ENCODE data around the gene TEAD4. TPM values are rescaled to one million over a fixed set of nuclear protein-coding genes. Genes with fewer than 3 reads are reported as not detected.

Gene TEAD4
- total RNA-seq, 1 experiment from 2014 or later, result 43.2 TPM

DNA sequence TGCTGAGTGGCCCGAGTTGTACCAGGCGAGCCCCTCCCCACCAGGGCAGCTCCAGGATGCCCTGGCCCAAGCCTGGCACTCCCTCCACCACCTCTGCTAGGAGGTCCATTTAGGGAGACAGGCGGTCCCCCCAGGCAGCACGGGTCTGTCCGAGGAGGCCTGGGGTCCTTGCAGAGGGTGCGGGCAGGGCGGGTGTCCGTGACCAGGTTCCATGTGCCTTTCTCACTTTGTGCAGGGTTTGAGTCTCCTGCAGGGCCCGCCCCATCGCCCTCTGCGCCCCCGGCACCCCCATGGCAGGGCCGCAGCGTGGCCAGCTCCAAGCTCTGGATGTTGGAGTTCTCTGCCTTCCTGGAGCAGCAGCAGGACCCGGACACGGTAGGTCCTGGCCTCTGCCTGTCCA is 61.2 kb downstream of the TEAD4 start:
- Histone ChIP-seq H3K9ac (ENCODE audit: low read length) (no peak overlapping the region), H3K9me2 (ENCODE audit: insufficient read depth) (no peaks in the 10 kb centered on the region), H3K4me3 (replicated peaks in 1 of 2; ENCODE audit: low read depth in 1 of 2, low read length in 2 of 2) (no peak overlapping the region), H3K9me3 (ENCODE audit: control insufficient read depth in 1 of 2, insufficient read depth in 1 of 2, low read depth in 1 of 2, low read length in 2 of 2) (no peaks in the 10 kb centered on the region), H3K4me2 (ENCODE audit: low read length) (no peak overlapping the region), H3K79me2 (ENCODE audit: insufficient read depth, low read length) (no peaks in the 10 kb centered on the region), H4K20me1 (ENCODE audit: insufficient read depth) (no peaks in the 10 kb centered on the region), H2AFZ (ENCODE audit: low read depth, low read length, poor library complexity, severe bottlenecking) (no peak overlapping the region), H3K36me3 (ENCODE audit: control insufficient read depth in 1 of 2, insufficient read depth in 2 of 2, low read length in 2 of 2) (peaks cover 0 to 11% of the 10 kb centered on the region in 2 experiments; a peak in 1 of 4 replicates), H3K27me3 (ENCODE audit: insufficient read depth, low read length) (no peaks in the 10 kb centered on the region), H3K4me1 (ENCODE audit: control insufficient read depth in 1 of 2, insufficient read depth in 2 of 2, low read length in 2 of 2) (no peaks in the 10 kb centered on the region), H3K27ac (ENCODE audit: low read depth, low read length) (no peak overlapping the region)
- 0 out of 2 replicates have a peak, but pooled peaks have one; percentile 10 for ATAC-seq
- ChIA-PET RAD21 (ENCODE audit: low non-redundant PET in 1 of 2, low total read pairs in 2 of 2, uncharacterized antibody in 2 of 2, unreplicated experiment in 2 of 2) (no interaction called here), CTCF (no interaction called here), POLR2A (no interaction called here)
- no TSS peak for BruUV-seq (replicated peaks)
- TF ChIP-seq SIN3A (IDR thresholded peaks at IDR 0.05; ENCODE audit: low read depth) (no peak), MAX (IDR thresholded peaks at IDR 0.05) (no peak), RAD21 (IDR thresholded peaks at IDR 0.05; ENCODE audit: low read depth) (no peak), EZH2 (IDR thresholded peaks at IDR 0.05) (no peak), SRF (IDR thresholded peaks at IDR 0.05; ENCODE audit: low read depth) (no peak), POLR2AphosphoS5 (IDR thresholded peaks at IDR 0.05; ENCODE audit: low read depth, low read length) (no peak)
- TF ChIP-seq, protein P1, sequence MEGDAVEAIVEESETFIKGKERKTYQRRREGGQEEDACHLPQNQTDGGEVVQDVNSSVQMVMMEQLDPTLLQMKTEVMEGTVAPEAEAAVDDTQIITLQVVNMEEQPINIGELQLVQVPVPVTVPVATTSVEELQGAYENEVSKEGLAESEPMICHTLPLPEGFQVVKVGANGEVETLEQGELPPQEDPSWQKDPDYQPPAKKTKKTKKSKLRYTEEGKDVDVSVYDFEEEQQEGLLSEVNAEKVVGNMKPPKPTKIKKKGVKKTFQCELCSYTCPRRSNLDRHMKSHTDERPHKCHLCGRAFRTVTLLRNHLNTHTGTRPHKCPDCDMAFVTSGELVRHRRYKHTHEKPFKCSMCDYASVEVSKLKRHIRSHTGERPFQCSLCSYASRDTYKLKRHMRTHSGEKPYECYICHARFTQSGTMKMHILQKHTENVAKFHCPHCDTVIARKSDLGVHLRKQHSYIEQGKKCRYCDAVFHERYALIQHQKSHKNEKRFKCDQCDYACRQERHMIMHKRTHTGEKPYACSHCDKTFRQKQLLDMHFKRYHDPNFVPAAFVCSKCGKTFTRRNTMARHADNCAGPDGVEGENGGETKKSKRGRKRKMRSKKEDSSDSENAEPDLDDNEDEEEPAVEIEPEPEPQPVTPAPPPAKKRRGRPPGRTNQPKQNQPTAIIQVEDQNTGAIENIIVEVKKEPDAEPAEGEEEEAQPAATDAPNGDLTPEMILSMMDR (IDR thresholded peaks at IDR 0.05 in 2 of 3, conservative IDR thresholded peaks at IDR 0.05 in 1 of 3; ENCODE audit: borderline replicate concordance in 1 of 3, insufficient read depth in 1 of 3, low read depth in 2 of 3, low read length in 2 of 3), result no peak
- intact Hi-C loops (cut with micrococcal nuclease), result no loop called here
- DNase-seq (ENCODE audit: low read depth, low spot score), result no peak

GRCh38 chr12:3020850-3021435 is 61.7 kb downstream of the TEAD4 start:
- no TSS peak for BruUV-seq (replicated peaks)
- TF ChIP-seq SRF (IDR thresholded peaks at IDR 0.05; ENCODE audit: low read depth), result no peak
- no peak for TF ChIP-seq YY1 (IDR thresholded peaks at IDR 0.05; ENCODE audit: extremely low read depth, insufficient replicate concordance, low read depth, low read length)
- TF ChIP-seq RAD21 (IDR thresholded peaks at IDR 0.05; ENCODE audit: low read depth), result no peak
- TF ChIP-seq EZH2 (IDR thresholded peaks at IDR 0.05), result no peak
- no peak for TF ChIP-seq MAX (IDR thresholded peaks at IDR 0.05)
- no peak for TF ChIP-seq ZNF274 (IDR thresholded peaks at IDR 0.05; ENCODE audit: low read depth, low read length)
- TF ChIP-seq ZBTB33 (IDR thresholded peaks at IDR 0.05; ENCODE audit: extremely low read depth, insufficient replicate concordance, low read length), result no peak
- TF ChIP-seq, protein P1 (IDR thresholded peaks at IDR 0.05 in 2 of 3, conservative IDR thresholded peaks at IDR 0.05 in 1 of 3; ENCODE audit: borderline replicate concordance in 1 of 3, insufficient read depth in 1 of 3, low read depth in 2 of 3, low read length in 2 of 3), result no peak
- no peak for TF ChIP-seq FOSL1 (IDR thresholded peaks at IDR 0.05; ENCODE audit: low read depth)

More at GRCh38 chr12:3020850-3021435, 61.7 kb downstream of the TEAD4 start:
- no peak overlapping the region for H3K4me2 ChIP-seq (ENCODE audit: low read length)
- ATAC-seq, result no peak
- DNase-seq (ENCODE audit: low read depth, low spot score), result no peak
- ChIA-PET CTCF (no interaction called here), POLR2A (no interaction called here), RAD21 (ENCODE audit: low non-redundant PET in 1 of 2, low total read pairs in 2 of 2, uncharacterized antibody in 2 of 2, unreplicated experiment in 2 of 2) (no interaction called here)
- H3K27me3 ChIP-seq (ENCODE audit: insufficient read depth, low read length), result no peaks in the 10 kb centered on the region
- no peak overlapping the region for H3K4me3 ChIP-seq (replicated peaks in 1 of 2; ENCODE audit: low read depth in 1 of 2, low read length in 2 of 2)
- H3K9me3 ChIP-seq (ENCODE audit: control insufficient read depth in 1 of 2, insufficient read depth in 1 of 2, low read depth in 1 of 2, low read length in 2 of 2), result no peaks in the 10 kb centered on the region
- peaks cover 1 to 11% of the 10 kb centered on the region in 2 experiments; a peak in 2 of 4 replicates for H3K36me3 ChIP-seq (ENCODE audit: control insufficient read depth in 1 of 2, insufficient read depth in 2 of 2, low read length in 2 of 2)
- intact Hi-C loops (cut with micrococcal nuclease), result no loop called here
- no peaks in the 10 kb centered on the region for H3K9me2 ChIP-seq (ENCODE audit: insufficient read depth)
- no peaks in the 10 kb centered on the region for H3K4me1 ChIP-seq (ENCODE audit: control insufficient read depth in 1 of 2, insufficient read depth in 2 of 2, low read length in 2 of 2)
- H3K27ac ChIP-seq (ENCODE audit: low read depth, low read length), result no peak overlapping the region
- H3K79me2 ChIP-seq (ENCODE audit: insufficient read depth, low read length), result no peaks in the 10 kb centered on the region
- no peak overlapping the region for H3K9ac ChIP-seq (ENCODE audit: low read length)
- H4K20me1 ChIP-seq (ENCODE audit: insufficient read depth), result no peaks in the 10 kb centered on the region
- H2AFZ ChIP-seq (ENCODE audit: low read depth, low read length, poor library complexity, severe bottlenecking), result no peak overlapping the region
